ENCODE measurements around the gene EFNA5. TPM values are rescaled to one million over a fixed set of nuclear protein-coding genes. Genes with fewer than 3 reads are reported as not detected.

EFNA5 gene
- total and polyA plus RNA-seq, 2 of the 8 experiments (the other 6 are each of a cell fraction or from before 2014, with no cell fraction given) = 9.6 to 21.8 TPM

DNA sequence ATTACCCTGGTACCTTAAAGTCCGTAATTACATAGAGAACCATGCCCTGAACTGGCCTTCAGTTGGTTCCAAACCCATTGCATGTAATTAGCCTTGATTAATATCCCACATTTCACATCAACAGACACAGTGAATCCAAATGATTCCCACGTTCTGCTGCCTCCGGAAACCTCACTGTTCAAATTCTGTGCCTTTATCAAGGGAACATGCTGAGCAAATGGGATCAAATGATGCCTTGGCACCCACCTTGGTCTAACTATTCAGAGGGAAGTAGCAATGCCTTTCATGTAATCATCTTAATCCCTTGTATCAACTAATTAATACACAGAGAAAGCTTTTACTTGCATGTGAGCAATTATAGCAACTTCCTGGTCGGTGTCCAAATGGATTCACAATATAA is 100.6 kb downstream of the EFNA5 start:
- H3K4me1 ChIP-seq (replicated peaks in 1 of 4; ENCODE audit: control insufficient read depth in 3 of 4, insufficient read depth in 4 of 4, low read length in 3 of 4) = peaks cover 2 to 34% (median 25%) of the 10 kb centered on the region in 4 experiments
- 77% methylated on average over 4 of the region's 4 CpGs; no CpG with 5 or more reads in 1 of the 2 experiments for WGBS, 2 experiments (ENCODE audit: extremely low coverage in 1 of 2, insufficient coverage in 1 of 2, insufficient read length in 1 of 2, insufficient replicate concordance in 2 of 2, low coverage in 1 of 2, low lambda C conversion rate in 2 of 2, missing lambda C conversion rate in 1 of 2)
- peaks cover 0 to 26% of the 10 kb centered on the region in 2 experiments; a peak in 3 of 4 replicates for H3K79me2 ChIP-seq (ENCODE audit: control insufficient read depth in 1 of 2, insufficient read depth in 2 of 2, low read length in 2 of 2)
- TF ChIP-seq POLR2A (IDR thresholded peaks at IDR 0.05; ENCODE audit: control extremely low read depth in 1 of 2, low read depth in 2 of 2, low read length in 2 of 2) (no peak), CTBP2 (IDR thresholded peaks at IDR 0.05; ENCODE audit: borderline replicate concordance, insufficient read depth, insufficient read length, low read length) (no peak), TEAD4 (IDR thresholded peaks at IDR 0.05; ENCODE audit: low read depth, low read length) (no peak), SIN3A (conservative IDR thresholded peaks at IDR 0.05 in 1 of 2, IDR thresholded peaks at IDR 0.05 in 1 of 2; ENCODE audit: low read depth in 1 of 2, low read length in 2 of 2) (no peak), TAF1 (IDR thresholded peaks at IDR 0.05; ENCODE audit: low read depth, low read length) (no peak), BACH1 (IDR thresholded peaks at IDR 0.05; ENCODE audit: low read length) (no peak), EZH2 (IDR thresholded peaks at IDR 0.05; ENCODE audit: low read depth, low read length, severe bottlenecking) (no peak), HDAC6 (IDR thresholded peaks at IDR 0.05; ENCODE audit: low read depth, low read length) (no peak), CBX5 (IDR thresholded peaks at IDR 0.05; ENCODE audit: low read depth, low read length) (no peak), BCL11A (IDR thresholded peaks at IDR 0.05; ENCODE audit: low read depth in 2 of 2, low read length in 2 of 2) (no peak), FOSL1 (IDR thresholded peaks at IDR 0.05; ENCODE audit: insufficient read depth, low read depth, low read length) (no peak), MAFK (IDR thresholded peaks at IDR 0.05; ENCODE audit: low read depth, low read length) (no peak), KDM1A (IDR thresholded peaks at IDR 0.05; ENCODE audit: borderline replicate concordance, low read length) (no peak)
- TF ChIP-seq, protein P1, sequence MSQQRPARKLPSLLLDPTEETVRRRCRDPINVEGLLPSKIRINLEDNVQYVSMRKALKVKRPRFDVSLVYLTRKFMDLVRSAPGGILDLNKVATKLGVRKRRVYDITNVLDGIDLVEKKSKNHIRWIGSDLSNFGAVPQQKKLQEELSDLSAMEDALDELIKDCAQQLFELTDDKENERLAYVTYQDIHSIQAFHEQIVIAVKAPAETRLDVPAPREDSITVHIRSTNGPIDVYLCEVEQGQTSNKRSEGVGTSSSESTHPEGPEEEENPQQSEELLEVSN (IDR thresholded peaks at IDR 0.05) = no peak

More for the DNA sequence above, 100.6 kb downstream of the EFNA5 start:
- no peak overlapping the region for H2AFZ ChIP-seq (ENCODE audit: low read length)
- peak overlapping the region; percentile 4 for H3K4ac ChIP-seq (replicated peaks; ENCODE audit: insufficient read length, low read depth, low read length)
- no peaks in the 10 kb centered on the region for H3K36me3 ChIP-seq (ENCODE audit: control insufficient read depth in 2 of 4, insufficient read depth in 4 of 4, low read length in 3 of 4)
- no peak overlapping the region for H3K18ac ChIP-seq (ENCODE audit: extremely low read depth, low read length)
- H3K4me2 ChIP-seq (ENCODE audit: insufficient read depth in 1 of 2, low read depth in 2 of 2, low read length in 2 of 2) = no peak overlapping the region
- H2BK12ac ChIP-seq (ENCODE audit: low read depth, low read length) = peak overlapping the region; percentile 88; the same call in 1 of the 2 replicates
- no peak overlapping the region for H4K8ac ChIP-seq (ENCODE audit: extremely low read depth, insufficient read depth, low read length)
- H2BK5ac ChIP-seq (ENCODE audit: low read depth, low read length) = no peak overlapping the region
- H3K79me1 ChIP-seq (ENCODE audit: low read depth, low read length) = no peaks in the 10 kb centered on the region
- no peak for FAIRE-seq
- H3K23ac ChIP-seq (ENCODE audit: insufficient read length) = no peak overlapping the region
- no peak overlapping the region for H3K4me3 ChIP-seq (ENCODE audit: extremely low read depth in 1 of 4, insufficient read depth in 2 of 4, low read depth in 3 of 4, low read length in 4 of 4)
- no peak for DNase-seq (ENCODE audit: low read depth in 1 of 2, low spot score in 2 of 2)
- no peak overlapping the region; the same call in 1 of the 2 replicates for H2AK5ac ChIP-seq (ENCODE audit: low read depth, low read length)
- no peaks in the 10 kb centered on the region for H3K9me3 ChIP-seq (ENCODE audit: insufficient read depth in 2 of 2, low read depth in 1 of 2, low read length in 1 of 2)
- H3K23me2 ChIP-seq (ENCODE audit: low read depth, low read length) = no peaks in the 10 kb centered on the region
- H2BK20ac ChIP-seq (ENCODE audit: low read length) = peak overlapping the region; percentile 34; the same call in 1 of the 2 replicates
- no peaks in the 10 kb centered on the region for H3K27me3 ChIP-seq (replicated peaks in 1 of 4; ENCODE audit: control insufficient read depth in 3 of 4, extremely low read depth in 1 of 4, insufficient read depth in 3 of 4, low read length in 3 of 4)
- H3K27ac ChIP-seq (ENCODE audit: low read depth, low read length) = no peak overlapping the region
- no peak overlapping the region for H3K9ac ChIP-seq (replicated peaks in 1 of 4; ENCODE audit: extremely low read depth in 1 of 4, low read depth in 3 of 4, low read length in 3 of 4)
- ChIA-PET CTCF (ENCODE audit: partially characterized antibody) (interaction anchor here (0.6 to 2.7 kb wide), 14 partner anchors 10 to 495 kb away, joined by 3 to 18 read pairs (median 4); no protein-coding TSS in a partner anchor), POLR2A (ENCODE audit: partially characterized antibody) (no interaction called here)
- no peak overlapping the region for H4K5ac ChIP-seq (ENCODE audit: insufficient read length, low read depth, low read length)
- H3K56ac ChIP-seq (replicated peaks; ENCODE audit: insufficient read length, low read depth, low read length) = no peak overlapping the region
- peak overlapping the region; percentile 6 for H4K91ac ChIP-seq (replicated peaks; ENCODE audit: insufficient read length, low read length)
- H2BK15ac ChIP-seq (ENCODE audit: low read length) = no peak overlapping the region
- no peak overlapping the region for H3K14ac ChIP-seq (ENCODE audit: insufficient read length)
- H4K20me1 ChIP-seq (replicated peaks in 1 of 2; ENCODE audit: control insufficient read depth in 1 of 2, insufficient read depth in 2 of 2, low read length in 2 of 2) = no peaks in the 10 kb centered on the region
- no peak overlapping the region for H2BK120ac ChIP-seq (replicated peaks; ENCODE audit: low read depth, low read length)

Data from H1 (cell line).